ENCODE data around the gene TIGD3. TPM values are rescaled to one million over a fixed set of nuclear protein-coding genes. Genes with fewer than 3 reads are reported as not detected.

The TIGD3 gene
- total RNA-seq: 0.07 and 0.13 TPM in 2 replicates

GRCh38 chr11:65354265-65355012 lies at the start of gene TIGD3:
Gene TIGD3, plus strand, starts transcription at chr11:65354751. Its CDS starts 1,058 bp downstream, at chr11:65355809.

GRCh38 chr11:65314501-65315203 lies 39.9 kb upstream of the TIGD3 start, which contains the start of gene CDC42EP2:
Gene CDC42EP2, plus strand, starts transcription at chr11:65314866. Its CDS starts 6,033 bp downstream, at chr11:65320899.

GRCh38 chr11:65382033-65382803 lies 27.7 kb downstream of the TIGD3 start, which contains the start of gene SLC25A45:
Gene SLC25A45, minus strand, starts transcription at chr11:65382646. Its CDS starts 695 bp downstream, at chr11:65381951.

GRCh38 chr11:65386307-65387140 lies 32.0 kb downstream of the TIGD3 start, which contains the start of gene FRMD8:
Gene FRMD8, plus strand, starts transcription at chr11:65386637. Its CDS starts 400 bp downstream, at chr11:65387037.

Other genes with a start within 250 kb of the TIGD3 start
- gene TM7SF2, start 242.9 kb upstream of the TIGD3 start, total RNA-seq: 9.0 and 12.6 TPM in 2 replicates
- 6.6 and 9.7 TPM in 2 replicates for gene ZNHIT2, start 237.1 kb upstream of the TIGD3 start, total RNA-seq
- gene FAU, start 232.6 kb upstream of the TIGD3 start, total RNA-seq: 128 and 138 TPM in 2 replicates
- 39.9 and 55.2 TPM in 2 replicates for gene MRPL49, start 232.4 kb upstream of the TIGD3 start, total RNA-seq
- 41.5 and 45.7 TPM in 2 replicates for gene SYVN1, start 220.2 kb upstream of the TIGD3 start, total RNA-seq
- not detected in 2 replicates for gene SPDYC, start 184.5 kb upstream of the TIGD3 start, total RNA-seq
- 155 and 188 TPM in 2 replicates for gene CAPN1, start 172.8 kb upstream of the TIGD3 start, total RNA-seq
- 2.5 and 4.4 TPM in 2 replicates for gene POLA2, start 92.8 kb upstream of the TIGD3 start, total RNA-seq
- gene CDC42EP2, start 39.9 kb upstream of the TIGD3 start, total RNA-seq: 15.8 and 19.8 TPM in 2 replicates
- 33.1 and 33.4 TPM in 2 replicates for gene DPF2, start 20.9 kb upstream of the TIGD3 start, total RNA-seq
- gene SLC25A45, start 27.9 kb downstream of the TIGD3 start, total RNA-seq: 2.8 and 3.1 TPM in 2 replicates
- gene FRMD8, start 31.9 kb downstream of the TIGD3 start, total RNA-seq: 32.6 and 47.5 TPM in 2 replicates
- 311 and 515 TPM in 2 replicates for gene NEAT1, start 68.0 kb downstream of the TIGD3 start, total RNA-seq
- gene MALAT1, start 144.3 kb downstream of the TIGD3 start, total RNA-seq: 10,790 and 14,969 TPM in 2 replicates
- 97.8 and 105 TPM in 2 replicates for gene SCYL1, start 170.3 kb downstream of the TIGD3 start, total RNA-seq
- gene LTBP3, start 203.6 kb downstream of the TIGD3 start, total RNA-seq: 138 and 166 TPM in 2 replicates
- gene ZNRD2, start 215.7 kb downstream of the TIGD3 start, total RNA-seq: 31.5 and 37.9 TPM in 2 replicates
- 23.5 and 41.3 TPM in 2 replicates for gene FAM89B, start 217.8 kb downstream of the TIGD3 start, total RNA-seq
- 97.6 and 153 TPM in 2 replicates for gene EHBP1L1, start 221.3 kb downstream of the TIGD3 start, total RNA-seq
- gene KCNK7, start 241.0 kb downstream of the TIGD3 start, total RNA-seq: 0.07 and 0.10 TPM in 2 replicates